DOHH2 (cell line): ENCODE results near the gene SORD.

ENCODE experiments used
- EZH2phosphoT487 ChIP-seq: fragments of 200-600 bp; sonication (generic); IDR thresholded peaks from 2 replicates; pipeline ENCODE4 v1.6.1; 2017; ENCODE audit warnings: borderline replicate concordance, mild to moderate bottlenecking, antibody characterized with exemption, low read length, moderate library complexity, mixed read lengths
- TF ChIP-seq, protein P1 (sequence below): fragments of 200-600 bp; sonication (generic); IDR thresholded peaks from one replicate; pipeline ENCODE4 v1.5.1; 2014; ENCODE audit warnings: antibody characterized with exemption, mild to moderate bottlenecking, low read depth, low read length; ENCODE audit not compliant: poor library complexity, severe bottlenecking

DNA sequence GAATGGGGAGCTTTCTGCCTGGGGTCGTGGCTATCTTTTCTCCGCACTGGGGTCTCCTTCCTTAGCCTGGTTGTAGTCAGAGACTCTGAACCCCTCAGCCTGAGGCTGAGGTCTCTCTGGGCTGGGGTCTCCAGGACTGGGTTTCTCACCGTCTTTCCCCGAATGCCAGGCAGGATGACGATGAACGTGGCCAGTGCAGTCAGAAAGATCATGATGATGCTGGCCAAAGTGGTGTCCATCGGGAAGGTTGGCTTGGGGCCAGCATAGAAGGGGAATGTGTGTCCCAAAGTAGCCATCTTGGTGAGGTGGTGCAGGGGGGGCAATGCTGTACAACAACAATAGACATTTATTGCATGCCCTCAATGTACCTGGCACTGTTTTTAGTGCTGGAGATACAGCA lies 99.7 kb downstream of the SORD start:
- TF ChIP-seq, protein P1, sequence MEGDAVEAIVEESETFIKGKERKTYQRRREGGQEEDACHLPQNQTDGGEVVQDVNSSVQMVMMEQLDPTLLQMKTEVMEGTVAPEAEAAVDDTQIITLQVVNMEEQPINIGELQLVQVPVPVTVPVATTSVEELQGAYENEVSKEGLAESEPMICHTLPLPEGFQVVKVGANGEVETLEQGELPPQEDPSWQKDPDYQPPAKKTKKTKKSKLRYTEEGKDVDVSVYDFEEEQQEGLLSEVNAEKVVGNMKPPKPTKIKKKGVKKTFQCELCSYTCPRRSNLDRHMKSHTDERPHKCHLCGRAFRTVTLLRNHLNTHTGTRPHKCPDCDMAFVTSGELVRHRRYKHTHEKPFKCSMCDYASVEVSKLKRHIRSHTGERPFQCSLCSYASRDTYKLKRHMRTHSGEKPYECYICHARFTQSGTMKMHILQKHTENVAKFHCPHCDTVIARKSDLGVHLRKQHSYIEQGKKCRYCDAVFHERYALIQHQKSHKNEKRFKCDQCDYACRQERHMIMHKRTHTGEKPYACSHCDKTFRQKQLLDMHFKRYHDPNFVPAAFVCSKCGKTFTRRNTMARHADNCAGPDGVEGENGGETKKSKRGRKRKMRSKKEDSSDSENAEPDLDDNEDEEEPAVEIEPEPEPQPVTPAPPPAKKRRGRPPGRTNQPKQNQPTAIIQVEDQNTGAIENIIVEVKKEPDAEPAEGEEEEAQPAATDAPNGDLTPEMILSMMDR = no peak
- TF ChIP-seq EZH2phosphoT487 = no peak
